IgD-negative memory B cell (primary cell): ENCODE measurements around the gene MVB12B. TPM values are rescaled to one million over a fixed set of nuclear protein-coding genes. Genes with fewer than 3 reads are reported as not detected.

Experiments used
- H3K27ac Mint-ChIP-seq, 3 donors: one replicate each; pipeline ENCODE4 v1.8.0; 2020 to 2022; ENCODE audit warnings: mild to moderate bottlenecking in 3 of 3, mixed read lengths in 3 of 3, moderate library complexity in 1 of 3
- H3K27me3 Mint-ChIP-seq: one replicate; pipeline ENCODE4 v1.8.0; 2021; ENCODE audit warnings: mixed read lengths
- H3K36me3 Mint-ChIP-seq: one replicate; pipeline ENCODE4 v1.8.0; 2020; ENCODE audit warnings: mild to moderate bottlenecking, mixed read lengths
- H3K4me1 Mint-ChIP-seq, 3 donors: one replicate each; pipeline ENCODE4 v1.8.0; 2020 to 2022; ENCODE audit warnings: mixed read lengths in 3 of 3, mild to moderate bottlenecking in 1 of 3
- H3K4me3 Mint-ChIP-seq, 4 donors: one replicate each; pipeline ENCODE4 v1.8.0; 2020 to 2022; ENCODE audit warnings: mild to moderate bottlenecking in 4 of 4, mixed read lengths in 4 of 4, moderate library complexity in 3 of 4
- H3K9me3 Mint-ChIP-seq, 3 donors: one replicate each; pipeline ENCODE4 v1.8.0; 2020 to 2021; ENCODE audit warnings: mixed read lengths in 3 of 3, mild to moderate bottlenecking in 1 of 3
- polyA plus RNA-seq: library from polyadenylated mRNA; unstranded; fragments of 300-500 nt; fragmentation: Illumina TruSeq; gene quantifications from one replicate; pipeline ENCODE4 v1.2.3, GENCODE V29; 2021

Gene MVB12B
- polyA plus RNA-seq, 1 donor from 2014 or later = 0.93 TPM

GRCh38 chr9:126435626-126436025, 109.0 kb downstream of the MVB12B start:
- Mint-ChIP-seq H3K27me3 (peaks cover 4% of the 10 kb centered on the region), H3K27ac (no peak overlapping the region), H3K4me3 (no peak overlapping the region), H3K4me1 (no peaks in the 10 kb centered on the region), H3K36me3 (no peaks in the 10 kb centered on the region), H3K9me3 (no peaks in the 10 kb centered on the region)

DNA sequence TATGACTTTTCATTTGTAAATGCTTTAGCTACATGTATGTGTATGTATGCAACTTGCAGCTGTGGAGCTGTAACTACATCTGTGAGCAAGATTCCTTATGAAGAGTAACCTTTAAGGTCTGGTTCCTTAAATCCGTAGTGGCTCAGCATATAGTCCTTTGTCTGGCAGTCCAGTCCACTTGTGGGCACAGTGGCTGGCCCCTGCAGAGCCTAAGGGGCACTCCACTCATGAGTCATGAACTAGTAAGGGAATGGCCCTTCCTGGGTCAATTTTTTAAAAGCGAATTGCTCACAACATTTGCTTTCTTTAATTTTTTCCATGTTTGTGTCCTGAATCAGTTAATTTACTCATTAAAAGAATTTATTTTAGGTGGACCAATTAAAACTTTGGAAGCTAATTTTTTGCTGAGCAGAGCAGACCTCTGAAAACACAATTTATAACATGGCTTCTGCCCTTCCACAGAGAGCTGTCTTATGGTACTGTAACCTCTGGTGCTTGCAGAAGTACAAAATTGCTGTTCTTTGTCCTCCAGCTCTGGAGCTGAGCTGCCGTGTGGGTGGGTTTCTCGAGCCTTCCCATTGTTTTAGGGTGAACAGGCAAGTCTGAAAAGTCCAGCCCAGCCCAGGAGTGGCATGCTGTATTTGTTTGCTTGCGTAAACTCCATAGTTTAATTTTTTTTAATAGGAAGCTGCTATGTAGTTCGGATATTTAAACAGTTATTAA, 110.1 kb downstream of the MVB12B start:
- Mint-ChIP-seq H3K4me3 (no peak overlapping the region), H3K4me1 (no peaks in the 10 kb centered on the region), H3K9me3 (no peaks in the 10 kb centered on the region), H3K36me3 (no peaks in the 10 kb centered on the region), H3K27ac (no peak overlapping the region), H3K27me3 (peaks cover 2% of the 10 kb centered on the region)

DNA sequence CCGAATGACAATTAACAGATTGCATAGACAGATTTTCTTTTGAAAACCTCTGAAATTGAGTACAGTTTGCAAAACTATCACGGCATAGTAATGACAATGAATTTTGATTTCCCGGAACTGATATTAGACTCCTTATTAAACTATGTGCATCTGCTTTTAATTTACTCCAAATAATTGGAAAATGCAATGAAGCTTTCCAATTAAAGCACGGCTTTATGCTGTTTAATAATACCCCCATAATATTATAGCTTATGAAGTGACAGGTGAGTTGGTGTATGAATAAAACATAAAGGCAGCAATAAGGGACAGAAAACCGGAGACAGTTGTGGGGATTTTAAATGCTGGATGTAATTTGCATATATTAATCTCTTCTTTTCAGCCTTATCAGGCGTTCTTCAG, 110.6 kb downstream of the MVB12B start:
- Mint-ChIP-seq H3K36me3 (no peaks in the 10 kb centered on the region), H3K4me1 (no peaks in the 10 kb centered on the region), H3K27me3 (peaks cover 2% of the 10 kb centered on the region), H3K4me3 (no peak overlapping the region), H3K27ac (no peak overlapping the region), H3K9me3 (no peaks in the 10 kb centered on the region)

DNA sequence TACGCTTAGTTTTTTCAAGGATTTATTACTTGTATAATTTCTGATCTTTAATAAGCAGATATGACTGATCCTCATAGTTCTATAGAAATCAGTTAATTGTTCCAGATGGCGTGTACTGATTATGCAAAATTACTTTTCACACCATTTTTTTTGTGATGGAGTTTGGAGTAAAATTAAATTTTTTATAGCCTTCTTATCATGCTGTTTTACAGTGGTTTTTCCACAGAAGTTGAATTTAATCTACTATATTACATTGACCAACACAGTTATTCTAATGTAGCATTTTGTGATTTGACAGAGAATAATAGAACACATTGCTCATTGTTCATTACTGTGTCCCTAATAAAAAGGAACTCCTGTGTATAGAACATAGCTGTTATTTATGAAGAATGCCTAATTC, 111.1 kb downstream of the MVB12B start:
- no peaks in the 10 kb centered on the region for H3K4me1 Mint-ChIP-seq
- peaks cover 2% of the 10 kb centered on the region for H3K27me3 Mint-ChIP-seq
- H3K4me3 Mint-ChIP-seq = no peak overlapping the region
- H3K36me3 Mint-ChIP-seq = no peaks in the 10 kb centered on the region
- no peak overlapping the region for H3K27ac Mint-ChIP-seq
- no peaks in the 10 kb centered on the region for H3K9me3 Mint-ChIP-seq

DNA sequence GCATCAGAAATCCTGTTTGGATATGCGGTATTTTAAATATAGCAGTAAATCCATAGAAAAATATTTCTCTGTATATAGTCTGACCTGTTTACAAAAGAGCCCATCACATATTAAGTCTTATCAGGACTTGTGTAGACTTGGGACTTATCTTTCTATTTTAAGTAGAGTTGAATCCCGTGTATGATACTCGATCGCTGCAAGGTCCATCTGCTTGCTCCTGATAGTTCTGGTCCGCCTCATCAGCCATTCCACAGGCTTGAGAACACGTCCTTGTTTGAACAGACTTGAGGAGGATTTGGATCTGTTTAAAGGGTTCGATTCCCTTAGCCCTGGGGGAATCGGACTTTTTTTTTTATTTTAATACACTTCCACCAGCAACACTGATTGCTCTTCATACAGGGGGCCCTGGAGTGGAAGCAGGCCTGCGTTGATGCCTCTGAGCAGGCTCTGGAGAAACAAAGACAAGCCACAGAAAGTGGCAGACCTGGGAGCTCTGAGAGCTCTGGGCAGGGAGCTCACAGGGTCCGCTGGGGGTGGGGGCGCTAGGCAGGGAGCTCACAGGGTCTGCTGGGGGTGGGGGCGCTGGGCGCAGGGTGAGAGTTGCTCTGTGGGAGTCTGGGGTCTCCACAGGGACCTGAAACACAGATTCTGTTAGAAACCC, 112.2 kb downstream of the MVB12B start:
- Mint-ChIP-seq H3K27ac (no peak overlapping the region), H3K9me3 (no peaks in the 10 kb centered on the region), H3K4me3 (no peak overlapping the region), H3K4me1 (no peaks in the 10 kb centered on the region), H3K27me3 (peaks cover 2% of the 10 kb centered on the region), H3K36me3 (no peaks in the 10 kb centered on the region)

- no peak overlapping the region for H3K4me3 Mint-ChIP-seq
- H3K27me3 Mint-ChIP-seq = peaks cover 2% of the 10 kb centered on the region
- no peaks in the 10 kb centered on the region for H3K9me3 Mint-ChIP-seq
- H3K36me3 Mint-ChIP-seq = no peaks in the 10 kb centered on the region
- peaks cover 0 to 1% (median 0%) of the 10 kb centered on the region in 3 donors for H3K4me1 Mint-ChIP-seq
- H3K27ac Mint-ChIP-seq = no peak overlapping the region
These were observed 112.8 kb downstream of the MVB12B start for GRCh38 chr9:126439402-126439765.

GRCh38 chr9:126439883-126440653, 113.4 kb downstream of the MVB12B start:
- no peaks in the 10 kb centered on the region for H3K36me3 Mint-ChIP-seq
- H3K4me1 Mint-ChIP-seq = peaks cover 0 to 3% (median 0%) of the 10 kb centered on the region in 3 donors
- peaks cover 2% of the 10 kb centered on the region for H3K27me3 Mint-ChIP-seq
- H3K9me3 Mint-ChIP-seq = no peaks in the 10 kb centered on the region
- H3K4me3 Mint-ChIP-seq = no peak overlapping the region
- H3K27ac Mint-ChIP-seq = no peak overlapping the region

DNA sequence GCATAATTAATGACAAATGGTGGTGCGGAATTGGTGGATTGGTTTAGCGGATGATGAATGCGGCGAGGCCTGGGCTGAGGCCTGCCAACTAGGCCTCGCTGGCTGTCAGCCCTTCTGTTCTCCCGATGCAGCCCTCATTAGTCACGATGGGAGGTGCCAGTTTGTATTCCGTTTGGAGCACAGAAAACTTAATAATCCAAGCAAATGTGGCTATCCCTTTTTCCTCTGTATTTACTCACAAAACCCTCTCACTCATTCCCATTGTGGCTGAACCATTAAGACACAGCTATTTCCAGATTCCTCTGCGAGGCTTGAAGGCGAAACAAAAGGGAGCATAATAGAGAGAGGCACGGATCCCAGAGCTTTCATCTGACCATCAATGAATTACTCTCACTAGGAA, 114.3 kb downstream of the MVB12B start:
- Mint-ChIP-seq H3K9me3 (no peaks in the 10 kb centered on the region), H3K27ac (no peak overlapping the region), H3K4me1 (peaks cover 0 to 3% (median 0%) of the 10 kb centered on the region in 3 donors), H3K4me3 (no peak overlapping the region), H3K36me3 (no peaks in the 10 kb centered on the region), H3K27me3 (peaks cover 2% of the 10 kb centered on the region)

- Mint-ChIP-seq H3K36me3 (no peaks in the 10 kb centered on the region), H3K9me3 (no peaks in the 10 kb centered on the region), H3K4me1 (peaks cover 0 to 3% (median 0%) of the 10 kb centered on the region in 3 donors), H3K27ac (no peak overlapping the region), H3K4me3 (no peak overlapping the region), H3K27me3 (no peaks in the 10 kb centered on the region)
These were observed 116.0 kb downstream of the MVB12B start for GRCh38 chr9:126442636-126443035.

DNA sequence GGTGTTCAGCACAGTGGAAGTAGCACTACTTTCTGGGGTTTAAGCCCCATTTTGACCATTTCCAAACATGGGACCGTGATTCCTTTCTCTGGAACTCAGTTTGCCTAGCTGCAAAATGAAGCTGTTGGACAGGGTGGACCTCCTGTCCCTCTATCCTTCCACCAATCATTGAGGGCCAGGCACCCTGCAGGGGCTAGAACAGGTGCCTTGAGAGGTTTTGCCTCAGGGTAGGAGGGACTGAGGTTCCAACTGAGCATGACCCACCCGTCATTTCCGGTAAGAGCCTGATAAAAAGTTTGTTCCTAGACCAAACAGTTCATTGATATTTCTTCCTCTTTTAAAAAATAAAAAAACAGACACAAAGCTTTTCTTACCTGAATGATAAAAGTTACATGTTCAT, 116.5 kb downstream of the MVB12B start:
- no peaks in the 10 kb centered on the region for H3K9me3 Mint-ChIP-seq
- no peaks in the 10 kb centered on the region for H3K27me3 Mint-ChIP-seq
- no peak overlapping the region for H3K27ac Mint-ChIP-seq
- H3K4me1 Mint-ChIP-seq = peaks cover 0 to 3% (median 0%) of the 10 kb centered on the region in 3 donors
- no peaks in the 10 kb centered on the region for H3K36me3 Mint-ChIP-seq
- no peak overlapping the region for H3K4me3 Mint-ChIP-seq

DNA sequence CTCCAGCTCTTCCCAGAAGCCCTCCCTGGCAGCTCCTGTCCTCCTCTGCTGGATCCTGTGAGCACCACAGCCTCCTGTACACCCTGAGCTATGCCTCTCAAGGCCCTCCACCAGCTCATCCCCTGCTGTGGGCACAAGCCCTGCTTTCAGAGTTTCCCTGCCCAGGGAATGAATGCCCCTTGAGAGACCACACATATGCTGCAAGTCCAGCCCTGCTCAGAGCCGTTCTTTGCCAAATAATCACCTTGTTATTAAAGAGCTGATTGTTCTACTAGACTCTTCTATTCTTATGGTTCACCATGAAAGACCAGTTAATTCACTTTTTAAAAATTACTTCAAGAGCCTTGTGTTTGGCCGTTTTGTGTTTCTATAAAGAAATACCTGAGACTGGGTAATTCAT, 121.5 kb downstream of the MVB12B start:
- H3K9me3 Mint-ChIP-seq = no peaks in the 10 kb centered on the region
- H3K4me3 Mint-ChIP-seq = no peak overlapping the region
- H3K4me1 Mint-ChIP-seq = peaks cover 0 to 3% (median 0%) of the 10 kb centered on the region in 3 donors
- H3K36me3 Mint-ChIP-seq = peaks cover 1% of the 10 kb centered on the region
- H3K27ac Mint-ChIP-seq = no peak overlapping the region
- no peaks in the 10 kb centered on the region for H3K27me3 Mint-ChIP-seq

- Mint-ChIP-seq H3K9me3 (no peaks in the 10 kb centered on the region), H3K4me3 (no peak overlapping the region), H3K27ac (peak overlapping the region in 1 of 3 donors; percentile 31), H3K4me1 (peaks cover 0 to 3% (median 0%) of the 10 kb centered on the region in 3 donors), H3K27me3 (peaks cover 1% of the 10 kb centered on the region), H3K36me3 (peaks cover 1% of the 10 kb centered on the region)
These were observed 122.4 kb downstream of the MVB12B start for GRCh38 chr9:126448865-126449577.

DNA sequence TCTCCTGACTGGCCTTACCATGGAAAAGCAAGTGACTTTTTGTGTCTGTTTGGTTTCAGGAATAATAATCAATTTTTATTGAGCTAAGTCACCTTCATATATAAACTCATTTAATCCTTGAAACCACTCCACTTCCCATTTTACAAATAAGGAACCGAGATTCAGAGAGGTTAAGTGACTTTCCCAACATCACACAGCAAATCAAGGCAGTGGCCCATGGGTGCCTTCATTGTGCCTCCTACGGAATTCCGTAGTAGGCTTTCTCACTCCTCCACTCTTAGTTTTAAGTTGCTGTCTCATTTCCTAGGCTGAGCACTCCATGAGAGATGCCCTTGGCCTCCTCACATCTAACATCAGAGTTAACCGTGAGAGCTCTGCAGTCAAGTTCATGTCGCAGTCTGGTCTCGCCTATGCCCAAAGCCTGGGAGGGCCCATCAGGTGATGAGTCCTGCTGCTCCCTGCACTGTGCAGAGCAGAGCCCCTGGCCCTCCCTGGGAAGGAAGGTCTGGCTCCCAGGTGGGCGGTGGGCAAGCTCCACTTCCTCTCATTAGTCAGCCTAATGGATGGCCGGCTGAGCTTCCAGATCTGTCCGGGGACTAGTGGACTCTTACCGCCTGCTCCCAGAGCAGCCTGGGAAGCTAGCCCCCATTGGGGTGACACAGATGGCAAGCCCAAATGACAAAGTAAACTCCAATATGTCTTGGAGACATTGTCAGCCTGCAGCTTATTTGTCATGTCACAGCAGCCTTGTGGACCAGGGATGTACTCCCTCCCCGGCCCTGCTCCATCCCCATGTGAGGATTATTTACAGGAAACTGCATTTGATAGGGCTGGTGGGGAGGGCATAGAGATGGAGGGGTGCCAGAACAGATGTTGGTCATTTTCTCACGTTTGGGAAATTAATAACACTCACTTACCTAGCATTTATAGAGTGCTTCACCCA, 123.4 kb downstream of the MVB12B start:
- no peak overlapping the region for H3K27ac Mint-ChIP-seq

GRCh38 chr9:126450668-126451205, 124.1 kb downstream of the MVB12B start:
- Mint-ChIP-seq H3K27me3 (peaks cover 1% of the 10 kb centered on the region), H3K4me3 (peak overlapping the region in 1 of 4 donors; percentile 17), H3K27ac (no peak overlapping the region), H3K36me3 (peaks cover 1% of the 10 kb centered on the region), H3K9me3 (no peaks in the 10 kb centered on the region), H3K4me1 (no peaks in the 10 kb centered on the region)

More for the DNA sequence above, 123.4 kb downstream of the MVB12B start:
- no peak overlapping the region for H3K4me3 Mint-ChIP-seq
- no peaks in the 10 kb centered on the region for H3K9me3 Mint-ChIP-seq
- H3K36me3 Mint-ChIP-seq = peaks cover 1% of the 10 kb centered on the region
- no peaks in the 10 kb centered on the region for H3K4me1 Mint-ChIP-seq
- H3K27me3 Mint-ChIP-seq = peaks cover 1% of the 10 kb centered on the region
